Measurements from ENCODE around the gene XAF1. TPM values are rescaled to one million over a fixed set of nuclear protein-coding genes. Genes with fewer than 3 reads are reported as not detected.
"Not testable (repeated sequence)": the region's sequence is repeated elsewhere in the genome, so short reads cannot be mapped to it uniquely, and the experiment has no call there.

XAF1 gene
- total RNA-seq, 2 experiments from 2014 or later = 24.9 to 26.2 TPM

GRCh38 chr17:6812295-6812694, 56.4 kb downstream of the XAF1 start:
- no peak for ATAC-seq (ENCODE audit: poor library complexity)
- no peaks in the 10 kb centered on the region for H3K9me3 Mint-ChIP-seq
- no peaks in the 10 kb centered on the region for H3K9me3 ChIP-seq (ENCODE audit: control insufficient read depth in 1 of 2, insufficient read depth in 1 of 2, low read length in 2 of 2)
- no peak overlapping the region for H3K27ac ChIP-seq (ENCODE audit: low read depth in 1 of 2, low read length in 2 of 2)
- H3K4me3 ChIP-seq (ENCODE audit: low read length) = no peak overlapping the region
- H3K27me3 ChIP-seq (ENCODE audit: control insufficient read depth in 1 of 2, insufficient read depth in 2 of 2, low read length in 2 of 2) = no peaks in the 10 kb centered on the region
- ChIA-PET CTCF (no interaction called here), POLR2A (no interaction called here)
- H3K27me3 Mint-ChIP-seq = peaks cover 45% of the 10 kb centered on the region
- H3K4me1 Mint-ChIP-seq (ENCODE audit: low read depth) = no peaks in the 10 kb centered on the region
- no peaks in the 10 kb centered on the region for H3K36me3 ChIP-seq (ENCODE audit: insufficient read depth, low read length)
- no peaks in the 10 kb centered on the region for H3K36me3 Mint-ChIP-seq (ENCODE audit: low read depth)
- H3K4me1 ChIP-seq (ENCODE audit: insufficient read depth, low read length) = no peaks in the 10 kb centered on the region
- H3K4me3 Mint-ChIP-seq = no peak overlapping the region
- DNase-seq = no peak
- intact Hi-C loops (cut with DNase I, micrococcal nuclease) = no loop called here
- no peak overlapping the region for H3K27ac Mint-ChIP-seq
- no peak for TF ChIP-seq CTCF (IDR thresholded peaks at IDR 0.05)

- ATAC-seq (ENCODE audit: poor library complexity) (no peak), DNase-seq (no peak)
- Mint-ChIP-seq H3K9me3 (no peaks in the 10 kb centered on the region), H3K36me3 (ENCODE audit: low read depth) (no peaks in the 10 kb centered on the region), H3K4me3 (no peak overlapping the region), H3K27ac (no peak overlapping the region), H3K4me1 (ENCODE audit: low read depth) (no peaks in the 10 kb centered on the region), H3K27me3 (peaks cover 48% of the 10 kb centered on the region)
- intact Hi-C loops (cut with DNase I, micrococcal nuclease) = no loop called here
- Histone ChIP-seq H3K4me1 (ENCODE audit: insufficient read depth, low read length) (no peaks in the 10 kb centered on the region), H3K27ac (ENCODE audit: low read depth in 1 of 2, low read length in 2 of 2) (no peak overlapping the region), H3K27me3 (ENCODE audit: control insufficient read depth in 1 of 2, insufficient read depth in 2 of 2, low read length in 2 of 2) (peaks cover 0 to 6% of the 10 kb centered on the region in 2 experiments), H3K9me3 (ENCODE audit: control insufficient read depth in 1 of 2, insufficient read depth in 1 of 2, low read length in 2 of 2) (no peaks in the 10 kb centered on the region), H3K36me3 (ENCODE audit: insufficient read depth, low read length) (no peaks in the 10 kb centered on the region), H3K4me3 (ENCODE audit: low read length) (no peak overlapping the region)
- no peak for TF ChIP-seq CTCF (IDR thresholded peaks at IDR 0.05)
- ChIA-PET CTCF (no interaction called here), POLR2A (no interaction called here)
Observed at GRCh38 chr17:6815775-6816174, 59.9 kb downstream of the XAF1 start.

GRCh38 chr17:6816368-6816767, 60.5 kb downstream of the XAF1 start:
- H3K4me3 Mint-ChIP-seq; H3K9me3 ChIP-seq (ENCODE audit: control insufficient read depth in 1 of 2, insufficient read depth in 1 of 2, low read length in 2 of 2); DNase-seq; H3K27me3 ChIP-seq (ENCODE audit: control insufficient read depth in 1 of 2, insufficient read depth in 2 of 2, low read length in 2 of 2); H3K9me3 Mint-ChIP-seq; H3K4me3 ChIP-seq (ENCODE audit: low read length); H3K36me3 ChIP-seq (ENCODE audit: insufficient read depth, low read length); H3K36me3 Mint-ChIP-seq (ENCODE audit: low read depth); H3K4me1 Mint-ChIP-seq (ENCODE audit: low read depth); H3K27ac ChIP-seq (ENCODE audit: low read depth in 1 of 2, low read length in 2 of 2); H3K4me1 ChIP-seq (ENCODE audit: insufficient read depth, low read length); intact Hi-C loops (cut with DNase I, micrococcal nuclease); CTCF ChIA-PET; ATAC-seq (ENCODE audit: poor library complexity); H3K27ac Mint-ChIP-seq; POLR2A ChIA-PET: not testable (repeated sequence)
- H3K27me3 Mint-ChIP-seq = peaks cover 44% of the 10 kb centered on the region

GRCh38 chr17:6818938-6819337, 63.1 kb downstream of the XAF1 start:
- POLR2A ChIA-PET = no interaction called here
- Mint-ChIP-seq H3K27ac (no peak overlapping the region), H3K4me1 (ENCODE audit: low read depth) (no peaks in the 10 kb centered on the region), H3K27me3 (peaks cover 31% of the 10 kb centered on the region), H3K4me3 (no peak overlapping the region), H3K9me3 (no peaks in the 10 kb centered on the region), H3K36me3 (ENCODE audit: low read depth) (no peaks in the 10 kb centered on the region)
- H3K4me1 ChIP-seq (ENCODE audit: insufficient read depth, low read length) = no peaks in the 10 kb centered on the region
- no peaks in the 10 kb centered on the region for H3K36me3 ChIP-seq (ENCODE audit: insufficient read depth, low read length)
- TF ChIP-seq CTCF (IDR thresholded peaks at IDR 0.05) = no peak
- DNase-seq (no peak), ATAC-seq (ENCODE audit: poor library complexity) (no peak)
- no peaks in the 10 kb centered on the region for H3K9me3 ChIP-seq (ENCODE audit: control insufficient read depth in 1 of 2, insufficient read depth in 1 of 2, low read length in 2 of 2)
- no peak overlapping the region for H3K4me3 ChIP-seq (ENCODE audit: low read length)
- no peak overlapping the region for H3K27ac ChIP-seq (ENCODE audit: low read depth in 1 of 2, low read length in 2 of 2)
- peaks cover 3 to 6% of the 10 kb centered on the region in 2 experiments for H3K27me3 ChIP-seq (ENCODE audit: control insufficient read depth in 1 of 2, insufficient read depth in 2 of 2, low read length in 2 of 2)
- CTCF ChIA-PET = no interaction called here
- intact Hi-C loops (cut with DNase I, micrococcal nuclease) = no loop called here
